Activated naive CD8-positive, alpha-beta T cell treated with anti-CD3 and anti-CD28 coated beads, Interleukin-2, amount 50 U/mL, for 24 hours (primary cell): ENCODE data around the gene TAF11L3.
"Not testable (repeated sequence)": the region's sequence is repeated elsewhere in the genome, so short reads cannot be mapped to it uniquely, and the experiment has no call there.

ENCODE experiments used
- ATAC-seq: fragments of 150-1000 bp; cut with Tn5 transposase; one replicate; pipeline ENCODE4 v1.10.0; 2021
- DNase-seq: peaks from one replicate; pipeline ENCODE4 v3.0.0; 2021
- H3K27ac Mint-ChIP-seq: one replicate; pipeline ENCODE4 v1.8.0; 2021; ENCODE audit warnings: mild to moderate bottlenecking, mixed read lengths
- H3K27me3 Mint-ChIP-seq: one replicate; pipeline ENCODE4 v1.8.0; 2021; ENCODE audit warnings: mixed read lengths
- H3K36me3 Mint-ChIP-seq: one replicate; pipeline ENCODE4 v1.8.0; 2021; ENCODE audit warnings: low read depth, mixed read lengths
- H3K4me1 Mint-ChIP-seq: one replicate; pipeline ENCODE4 v1.8.0; 2021; ENCODE audit warnings: mixed read lengths
- H3K4me3 Mint-ChIP-seq: one replicate; pipeline ENCODE4 v1.8.0; 2021; ENCODE audit warnings: mild to moderate bottlenecking, moderate library complexity, mixed read lengths
- H3K9me3 Mint-ChIP-seq: one replicate; pipeline ENCODE4 v1.8.0; 2021; ENCODE audit warnings: mixed read lengths

Gene TAF11L3

DNA sequence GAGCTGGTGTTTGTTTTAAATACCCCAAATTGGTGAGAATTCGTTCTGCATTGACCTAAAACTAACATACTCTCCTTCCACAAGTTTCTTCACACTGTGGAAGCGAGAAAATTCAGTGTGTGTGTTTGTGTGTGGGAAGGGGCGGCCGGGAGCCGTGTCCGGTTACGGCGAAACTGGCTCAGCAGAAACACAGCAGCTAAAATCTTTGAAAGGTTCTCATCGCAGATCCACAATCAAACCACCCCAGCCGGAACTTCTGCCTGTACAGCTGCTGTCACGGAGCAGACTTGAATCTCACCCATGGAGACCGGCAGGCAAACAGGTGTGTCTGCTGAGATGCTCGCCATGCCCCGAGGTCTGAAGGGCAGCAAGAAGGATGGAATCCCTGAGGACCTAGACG lies at the start of gene TAF11L3:
Gene TAF11L3 (plus strand): TSS at position 301 of the 400 bp plus-strand sequence.
- not testable (repeated sequence) for H3K27ac Mint-ChIP-seq, H3K27me3 Mint-ChIP-seq, H3K9me3 Mint-ChIP-seq, H3K4me1 Mint-ChIP-seq, H3K4me3 Mint-ChIP-seq, H3K36me3 Mint-ChIP-seq, DNase-seq, ATAC-seq

DNA sequence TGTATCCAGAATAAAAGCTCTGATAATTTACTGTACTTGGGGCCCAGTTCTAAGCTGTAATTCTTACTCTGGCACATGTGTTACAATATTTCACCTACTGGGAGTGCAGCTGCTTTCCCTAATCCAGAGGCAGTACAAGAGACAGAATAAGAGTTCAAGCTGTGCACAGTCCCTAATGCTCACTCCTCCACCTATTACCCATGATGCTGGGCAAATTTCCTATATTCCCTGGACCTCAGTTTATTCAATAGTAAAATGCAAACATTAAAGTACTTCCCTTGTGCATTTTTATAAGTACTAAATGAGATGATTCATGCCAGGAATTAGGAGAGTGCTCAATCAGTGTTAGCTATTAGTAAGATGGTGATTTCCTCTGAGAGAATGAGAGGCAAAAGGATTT lies 48.1 kb upstream of the TAF11L3 start:
- no peak for DNase-seq
- H3K36me3 Mint-ChIP-seq = no peaks in the 10 kb centered on the region
- H3K27ac Mint-ChIP-seq = no peak overlapping the region
- H3K4me1 Mint-ChIP-seq = no peaks in the 10 kb centered on the region
- H3K4me3 Mint-ChIP-seq = no peak overlapping the region
- H3K27me3 Mint-ChIP-seq = no peaks in the 10 kb centered on the region
- H3K9me3 Mint-ChIP-seq = peaks cover 4% of the 10 kb centered on the region
- no peak for ATAC-seq

DNA sequence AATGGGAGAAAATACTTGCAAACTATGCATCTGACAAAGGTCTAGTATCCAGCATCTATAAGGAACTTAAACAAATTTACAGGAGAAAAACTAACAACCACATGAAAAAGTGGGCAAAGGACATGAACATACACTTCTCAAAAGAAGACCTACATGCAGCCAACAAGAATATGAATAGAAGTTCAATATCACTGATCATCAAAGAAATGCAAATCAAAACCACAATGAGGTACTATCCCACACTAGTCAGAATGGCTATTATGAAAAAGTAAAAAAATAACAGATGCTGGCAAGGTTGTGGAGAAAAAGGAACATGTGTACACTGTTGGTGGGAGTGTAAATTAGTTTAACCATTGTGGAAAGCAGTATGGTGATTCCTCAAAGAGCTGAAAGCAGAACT lies 43.1 kb upstream of the TAF11L3 start:
- not testable (repeated sequence) for H3K4me3 Mint-ChIP-seq, H3K4me1 Mint-ChIP-seq, DNase-seq, ATAC-seq, H3K27me3 Mint-ChIP-seq, H3K27ac Mint-ChIP-seq, H3K9me3 Mint-ChIP-seq, H3K36me3 Mint-ChIP-seq

- no peak overlapping the region for H3K27ac Mint-ChIP-seq
- peaks cover 4% of the 10 kb centered on the region for H3K9me3 Mint-ChIP-seq
- H3K4me3 Mint-ChIP-seq = no peak overlapping the region
- H3K27me3 Mint-ChIP-seq = no peaks in the 10 kb centered on the region
- no peak for DNase-seq
- ATAC-seq = no peak
- no peaks in the 10 kb centered on the region for H3K36me3 Mint-ChIP-seq
- no peaks in the 10 kb centered on the region for H3K4me1 Mint-ChIP-seq
These were observed 41.1 kb upstream of the TAF11L3 start for GRCh38 chr5:17477043-17477442.

DNA sequence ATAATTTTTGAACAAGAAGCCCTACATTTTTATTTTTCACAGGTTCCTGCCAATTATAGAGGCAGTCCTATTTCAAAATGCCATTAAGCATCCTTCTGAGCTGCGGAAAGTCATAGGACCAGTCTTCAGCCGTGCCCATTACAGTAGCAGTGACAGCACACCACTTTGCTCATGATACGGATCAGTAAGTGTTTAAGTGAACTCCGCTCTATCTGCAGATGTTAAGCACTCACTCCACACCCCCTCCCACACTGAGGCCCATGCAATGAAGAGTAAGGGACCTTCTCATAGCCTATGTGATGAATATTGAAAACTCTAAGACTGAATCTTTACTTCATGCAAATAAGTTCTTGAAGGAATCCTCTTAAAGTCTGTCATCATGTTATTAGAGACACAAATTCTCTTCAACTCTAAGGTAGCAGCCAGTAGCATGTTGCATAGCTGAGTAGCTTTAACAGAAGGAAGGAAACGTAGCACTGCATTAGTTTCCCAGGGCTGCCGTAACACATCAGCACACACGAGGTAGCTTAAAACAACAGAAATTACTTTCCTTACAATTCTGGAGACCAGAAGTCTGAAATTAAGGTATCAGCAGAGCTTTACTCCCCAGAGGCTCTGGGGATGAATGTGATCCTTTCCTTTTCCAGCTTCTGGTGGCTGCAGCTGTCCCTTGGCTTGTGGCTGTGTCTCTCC lies 40.4 kb upstream of the TAF11L3 start:
- no peaks in the 10 kb centered on the region for H3K36me3 Mint-ChIP-seq
- no peaks in the 10 kb centered on the region for H3K27me3 Mint-ChIP-seq
- ATAC-seq = no peak
- no peak overlapping the region for H3K27ac Mint-ChIP-seq
- no peaks in the 10 kb centered on the region for H3K4me1 Mint-ChIP-seq
- no peak for DNase-seq
- H3K4me3 Mint-ChIP-seq = no peak overlapping the region
- peaks cover 4% of the 10 kb centered on the region for H3K9me3 Mint-ChIP-seq

DNA sequence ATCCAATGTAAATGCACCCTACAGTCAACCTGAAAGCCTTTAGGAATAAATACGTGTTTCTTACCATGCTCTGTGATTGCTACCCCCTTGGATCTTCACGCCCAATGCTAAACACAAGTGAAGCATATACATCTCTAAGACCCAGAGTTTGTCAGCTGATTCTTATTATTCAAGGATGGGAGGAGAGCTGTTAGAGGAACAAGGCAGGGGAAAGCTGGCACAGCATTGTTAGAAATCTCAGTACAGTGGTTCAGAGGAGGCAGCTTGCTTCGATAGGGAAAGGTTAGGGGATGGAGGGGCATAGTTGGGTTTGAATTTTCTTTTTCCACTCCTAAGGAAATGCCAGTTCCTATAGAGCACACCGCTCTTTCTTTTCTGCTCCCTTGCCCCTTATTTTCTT lies 36.8 kb upstream of the TAF11L3 start:
- Mint-ChIP-seq H3K4me3 (no peak overlapping the region), H3K4me1 (no peaks in the 10 kb centered on the region), H3K27me3 (no peaks in the 10 kb centered on the region), H3K27ac (no peak overlapping the region), H3K9me3 (peaks cover 4% of the 10 kb centered on the region), H3K36me3 (no peaks in the 10 kb centered on the region)
- no peak for ATAC-seq
- no peak for DNase-seq

DNA sequence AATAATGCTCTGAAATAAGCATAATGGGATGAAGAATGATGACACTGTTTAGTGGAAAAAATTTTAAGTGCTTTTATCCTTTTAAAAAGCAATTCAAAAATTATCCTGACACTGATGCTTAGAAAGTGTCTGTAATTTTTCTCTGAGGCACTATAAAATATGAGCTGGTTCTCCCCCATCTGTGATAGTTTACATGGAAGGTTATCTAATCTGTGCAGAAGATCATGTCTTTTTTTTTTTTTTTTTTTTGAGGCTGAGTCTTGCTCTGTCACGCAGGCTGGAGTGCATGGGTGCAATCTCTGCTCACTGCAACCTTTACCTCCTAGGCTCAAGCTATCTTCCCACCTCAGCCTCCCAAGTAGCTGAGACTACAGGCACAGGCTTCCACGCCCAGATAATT lies 35.4 kb upstream of the TAF11L3 start:
- Mint-ChIP-seq H3K27ac (no peak overlapping the region), H3K4me3 (no peak overlapping the region), H3K9me3 (peaks cover 4% of the 10 kb centered on the region), H3K4me1 (no peaks in the 10 kb centered on the region), H3K27me3 (no peaks in the 10 kb centered on the region), H3K36me3 (no peaks in the 10 kb centered on the region)
- DNase-seq (no peak), ATAC-seq (no peak)

- H3K27me3 Mint-ChIP-seq, DNase-seq, ATAC-seq, H3K36me3 Mint-ChIP-seq, H3K4me3 Mint-ChIP-seq, H3K4me1 Mint-ChIP-seq, H3K27ac Mint-ChIP-seq, H3K9me3 Mint-ChIP-seq: not testable (repeated sequence)
These were observed 31.5 kb upstream of the TAF11L3 start for GRCh38 chr5:17486464-17487173.

- Mint-ChIP-seq H3K9me3 (no peaks in the 10 kb centered on the region), H3K4me1 (no peaks in the 10 kb centered on the region), H3K27ac (no peak overlapping the region), H3K4me3 (no peak overlapping the region), H3K27me3 (no peaks in the 10 kb centered on the region), H3K36me3 (no peaks in the 10 kb centered on the region)
- DNase-seq (no peak), ATAC-seq (no peak)
These were observed 31.0 kb upstream of the TAF11L3 start for GRCh38 chr5:17487174-17487512.

DNA sequence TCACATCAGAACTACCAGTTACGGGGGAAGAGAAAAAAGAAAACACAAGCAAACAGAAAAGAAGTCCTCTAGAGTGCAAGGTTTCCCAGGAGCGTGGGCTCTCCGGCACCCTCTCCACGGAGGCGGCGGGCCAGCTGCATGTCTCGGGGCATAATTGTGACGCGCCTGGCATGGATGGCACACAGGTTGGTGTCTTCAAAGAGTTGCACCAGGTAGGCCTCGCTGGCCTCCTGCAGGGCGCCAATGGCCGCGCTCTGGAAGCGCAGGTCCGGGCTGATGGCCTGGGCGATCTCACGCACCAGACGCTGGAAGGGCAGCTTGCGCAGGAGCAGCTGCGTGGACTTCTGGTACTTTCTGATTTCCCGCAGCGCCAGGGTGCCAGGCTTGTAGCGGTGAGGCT lies 26.9 kb upstream of the TAF11L3 start:
- H3K4me3 Mint-ChIP-seq, H3K9me3 Mint-ChIP-seq, H3K27me3 Mint-ChIP-seq, H3K4me1 Mint-ChIP-seq, ATAC-seq, H3K27ac Mint-ChIP-seq, H3K36me3 Mint-ChIP-seq, DNase-seq: not testable (repeated sequence)

GRCh38 chr5:17492770-17493169 lies 25.4 kb upstream of the TAF11L3 start:
- Mint-ChIP-seq H3K27ac (no peak overlapping the region), H3K9me3 (peaks cover 7% of the 10 kb centered on the region), H3K36me3 (no peaks in the 10 kb centered on the region), H3K27me3 (no peaks in the 10 kb centered on the region), H3K4me3 (no peak overlapping the region), H3K4me1 (no peaks in the 10 kb centered on the region)
- ATAC-seq (no peak), DNase-seq (no peak)

DNA sequence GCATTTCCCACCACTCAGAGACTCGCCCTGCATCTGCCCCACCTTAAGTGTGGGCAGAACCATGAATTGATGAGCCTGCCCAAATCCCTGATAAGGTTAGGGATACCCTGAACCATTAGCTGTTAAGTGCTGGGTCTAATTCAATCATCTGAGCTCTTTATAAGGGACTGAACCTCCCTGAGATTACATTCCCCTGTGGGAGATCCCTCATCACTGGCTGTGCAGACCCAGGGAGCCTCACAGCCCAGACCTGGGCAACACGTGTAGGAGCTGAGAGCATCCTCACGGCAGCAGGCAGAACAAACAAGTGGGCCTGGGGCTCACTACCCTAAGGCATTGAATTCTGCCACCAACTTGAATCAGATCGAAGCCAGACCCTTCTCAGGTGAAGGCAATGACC lies 20.7 kb upstream of the TAF11L3 start:
- no peak for DNase-seq
- H3K9me3 Mint-ChIP-seq = peaks cover 6% of the 10 kb centered on the region
- H3K4me3 Mint-ChIP-seq = no peak overlapping the region
- ATAC-seq = no peak
- no peaks in the 10 kb centered on the region for H3K36me3 Mint-ChIP-seq
- H3K27me3 Mint-ChIP-seq = no peaks in the 10 kb centered on the region
- no peaks in the 10 kb centered on the region for H3K4me1 Mint-ChIP-seq
- no peak overlapping the region for H3K27ac Mint-ChIP-seq

DNA sequence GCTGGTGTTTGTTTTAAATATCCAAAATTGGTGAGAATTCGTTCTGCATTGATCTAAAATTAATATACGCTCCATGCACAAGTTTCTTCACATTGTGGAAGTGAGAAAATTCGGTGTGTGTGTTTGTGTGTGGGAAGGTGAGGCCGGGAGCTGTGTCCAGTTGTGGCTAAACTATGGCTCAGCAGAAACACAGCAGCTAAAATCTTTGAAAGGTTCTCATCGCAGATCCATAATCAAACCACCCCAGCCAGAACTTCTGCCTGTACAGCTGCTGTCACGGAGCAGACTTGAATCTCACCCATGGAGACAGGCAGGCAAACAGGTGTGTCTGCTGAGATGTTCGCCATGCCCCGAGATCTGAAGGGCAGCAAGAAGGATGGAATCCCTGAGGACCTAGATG lies 20.2 kb upstream of the TAF11L3 start, which contains the start of gene TAF11L2:
Gene TAF11L2 (plus strand): TSS at position 301 of the 400 bp plus-strand sequence.
- H3K4me3 Mint-ChIP-seq, ATAC-seq, H3K36me3 Mint-ChIP-seq, H3K4me1 Mint-ChIP-seq, H3K27ac Mint-ChIP-seq, DNase-seq, H3K27me3 Mint-ChIP-seq, H3K9me3 Mint-ChIP-seq: not testable (repeated sequence)

DNA sequence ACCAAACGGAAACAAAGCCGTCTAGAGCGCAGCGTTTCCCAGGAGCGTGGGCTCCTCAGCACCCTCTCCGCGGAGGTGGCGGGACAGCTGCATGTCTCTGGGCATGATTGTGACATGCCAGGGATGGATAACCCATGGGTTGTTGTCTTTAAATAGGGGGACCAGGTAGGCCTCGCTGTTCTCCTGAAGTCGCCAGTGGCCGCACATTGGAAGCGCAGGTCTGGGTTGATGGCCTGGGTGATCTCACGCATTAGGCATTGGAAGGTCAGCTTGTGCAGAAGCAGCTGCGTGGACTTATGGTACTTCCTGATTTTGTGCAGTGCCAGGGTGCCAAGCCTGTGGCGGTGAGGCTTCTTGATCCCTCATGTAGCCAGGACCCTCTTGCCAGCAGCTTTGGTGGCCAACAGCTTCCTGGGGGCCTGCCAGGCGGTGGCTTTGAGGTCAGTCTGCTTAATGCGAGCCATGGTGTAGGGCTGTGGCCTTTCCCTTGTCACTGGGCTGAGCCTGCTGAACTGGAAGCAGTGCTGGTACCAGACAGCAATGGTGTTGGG lies 6.3 kb upstream of the TAF11L3 start:
- H3K4me3 Mint-ChIP-seq = no peak overlapping the region
- no peaks in the 10 kb centered on the region for H3K4me1 Mint-ChIP-seq
- no peaks in the 10 kb centered on the region for H3K9me3 Mint-ChIP-seq
- H3K27ac Mint-ChIP-seq = no peak overlapping the region
- H3K27me3 Mint-ChIP-seq = no peaks in the 10 kb centered on the region
- DNase-seq = no peak
- H3K36me3 Mint-ChIP-seq = no peaks in the 10 kb centered on the region
- ATAC-seq = no peak

DNA sequence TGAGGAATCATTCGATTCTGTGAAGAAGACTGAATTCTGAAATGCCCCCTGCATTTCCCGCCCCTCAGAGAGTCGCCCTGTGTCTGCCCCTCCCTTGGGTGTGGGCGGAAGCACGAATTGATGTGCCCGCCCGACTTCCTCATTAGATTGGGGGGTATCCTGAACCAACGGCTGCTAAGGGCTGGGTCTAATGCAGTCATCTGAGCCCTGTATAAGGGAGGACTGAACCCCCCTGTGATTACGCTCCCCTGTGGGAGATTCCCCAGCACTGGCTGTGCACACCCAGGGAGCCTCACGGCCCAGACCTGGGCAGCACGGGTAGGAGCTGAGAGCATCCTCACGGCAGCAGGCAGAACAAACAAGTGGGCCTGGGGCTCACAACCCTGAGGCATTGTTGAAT lies 641 bp upstream of the TAF11L3 start:
- not testable (repeated sequence) for H3K27ac Mint-ChIP-seq, H3K4me3 Mint-ChIP-seq, H3K27me3 Mint-ChIP-seq, DNase-seq, H3K36me3 Mint-ChIP-seq, H3K4me1 Mint-ChIP-seq, ATAC-seq, H3K9me3 Mint-ChIP-seq
